Coronary artery (tissue), 2 donors: ENCODE results near the gene CTNNBL1.

Experiments used
- DNase-seq: peaks from one replicate; pipeline ENCODE4 v3.0.0-alpha.2; 2017; ENCODE audit warnings: low spot score
- H3K27ac ChIP-seq, 2 donors: fragments of 200-600 bp; sonication (generic); one replicate each; pipeline ENCODE4 v1.5.1; 2016 to 2019
- H3K4me3 ChIP-seq: fragments of 200-600 bp; sonication (generic); 2 replicates; pipeline ENCODE4 v1.5.1; 2016; ENCODE audit warnings: mild to moderate bottlenecking, moderate library complexity
- TF ChIP-seq, protein P1 (sequence below): fragments of 200-600 bp; sonication (generic); IDR thresholded peaks from one replicate; pipeline ENCODE4 v1.5.1; 2019; ENCODE audit warnings: antibody characterized with exemption

Gene CTNNBL1

GRCh38 chr20:37749620-37750403 is 56.0 kb downstream of the CTNNBL1 start:
- no peak for DNase-seq
- H3K27ac ChIP-seq: no peak overlapping the region
- TF ChIP-seq, protein P1, sequence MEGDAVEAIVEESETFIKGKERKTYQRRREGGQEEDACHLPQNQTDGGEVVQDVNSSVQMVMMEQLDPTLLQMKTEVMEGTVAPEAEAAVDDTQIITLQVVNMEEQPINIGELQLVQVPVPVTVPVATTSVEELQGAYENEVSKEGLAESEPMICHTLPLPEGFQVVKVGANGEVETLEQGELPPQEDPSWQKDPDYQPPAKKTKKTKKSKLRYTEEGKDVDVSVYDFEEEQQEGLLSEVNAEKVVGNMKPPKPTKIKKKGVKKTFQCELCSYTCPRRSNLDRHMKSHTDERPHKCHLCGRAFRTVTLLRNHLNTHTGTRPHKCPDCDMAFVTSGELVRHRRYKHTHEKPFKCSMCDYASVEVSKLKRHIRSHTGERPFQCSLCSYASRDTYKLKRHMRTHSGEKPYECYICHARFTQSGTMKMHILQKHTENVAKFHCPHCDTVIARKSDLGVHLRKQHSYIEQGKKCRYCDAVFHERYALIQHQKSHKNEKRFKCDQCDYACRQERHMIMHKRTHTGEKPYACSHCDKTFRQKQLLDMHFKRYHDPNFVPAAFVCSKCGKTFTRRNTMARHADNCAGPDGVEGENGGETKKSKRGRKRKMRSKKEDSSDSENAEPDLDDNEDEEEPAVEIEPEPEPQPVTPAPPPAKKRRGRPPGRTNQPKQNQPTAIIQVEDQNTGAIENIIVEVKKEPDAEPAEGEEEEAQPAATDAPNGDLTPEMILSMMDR: no peak
- no peak overlapping the region for H3K4me3 ChIP-seq

DNA sequence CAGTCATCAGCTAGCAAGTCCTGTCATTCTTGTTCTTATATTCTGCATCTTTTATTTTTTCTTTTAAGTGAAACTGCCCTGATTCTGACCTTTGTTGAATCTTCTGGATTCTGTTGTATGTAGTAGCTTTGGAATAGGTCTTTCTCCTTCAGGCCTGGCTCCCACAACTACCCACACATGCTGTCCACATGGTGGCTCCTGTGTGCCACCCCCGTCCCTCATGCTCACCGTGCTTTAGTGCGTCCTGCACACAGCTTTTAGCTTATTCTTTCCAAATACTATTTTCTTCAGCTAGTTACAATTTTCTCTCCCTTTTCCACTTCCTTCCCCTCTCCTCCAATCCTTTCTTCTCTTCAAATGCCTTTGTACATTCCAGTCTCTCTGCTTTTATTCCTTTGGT is 61.8 kb downstream of the CTNNBL1 start:
- TF ChIP-seq, protein P1: no peak
- Histone ChIP-seq H3K27ac (no peak overlapping the region), H3K4me3 (no peak overlapping the region)
- DNase-seq: no peak

DNA sequence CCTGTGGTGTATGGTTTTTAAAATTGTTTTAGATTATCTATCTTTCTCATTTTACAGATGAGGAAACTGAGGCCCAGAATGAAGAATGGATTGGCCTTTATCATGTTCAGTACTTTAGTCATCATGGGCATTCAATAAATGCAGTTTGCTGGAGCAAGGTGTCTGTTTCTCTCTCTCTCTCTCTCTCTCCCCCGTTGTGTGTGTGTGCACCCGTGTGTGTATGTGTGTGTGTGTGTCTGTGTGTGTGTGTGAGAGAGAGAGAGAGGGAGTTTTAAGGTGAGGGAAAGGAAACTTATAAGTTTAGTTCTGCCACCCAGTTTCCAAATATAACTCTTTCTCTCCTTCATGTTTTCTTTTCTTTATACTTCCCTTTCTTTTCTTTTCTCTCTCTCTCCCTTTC is 62.4 kb downstream of the CTNNBL1 start:
- Histone ChIP-seq H3K27ac (no peak overlapping the region), H3K4me3 (no peak overlapping the region)
- TF ChIP-seq, protein P1: no peak
- no peak for DNase-seq

DNA sequence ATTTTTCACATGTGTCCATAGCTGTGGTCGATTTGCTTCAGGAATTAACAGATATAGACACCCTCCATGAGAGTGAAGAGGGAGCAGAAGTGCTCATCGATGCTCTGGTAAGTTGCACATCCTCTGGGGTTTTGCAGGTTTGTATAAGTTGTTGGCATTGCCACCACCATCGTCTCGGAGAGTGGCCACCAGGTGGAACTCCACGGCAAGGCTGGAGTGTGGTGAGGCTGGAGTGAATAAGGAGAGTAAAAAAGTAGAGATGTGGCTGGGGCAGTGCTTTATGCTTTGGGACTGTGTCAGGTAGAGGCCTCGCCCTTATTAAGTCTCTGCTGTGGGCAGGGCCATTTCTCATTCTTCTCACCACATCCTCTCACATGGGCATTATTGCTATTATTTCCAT is 63.7 kb downstream of the CTNNBL1 start:
- TF ChIP-seq, protein P1: no peak
- DNase-seq: no peak
- Histone ChIP-seq H3K27ac (no peak overlapping the region), H3K4me3 (no peak overlapping the region)

- Histone ChIP-seq H3K4me3 (no peak overlapping the region), H3K27ac (no peak overlapping the region)
- DNase-seq: no peak
- TF ChIP-seq, protein P1: no peak
These were observed 64.5 kb downstream of the CTNNBL1 start for GRCh38 chr20:37758332-37758731.

DNA sequence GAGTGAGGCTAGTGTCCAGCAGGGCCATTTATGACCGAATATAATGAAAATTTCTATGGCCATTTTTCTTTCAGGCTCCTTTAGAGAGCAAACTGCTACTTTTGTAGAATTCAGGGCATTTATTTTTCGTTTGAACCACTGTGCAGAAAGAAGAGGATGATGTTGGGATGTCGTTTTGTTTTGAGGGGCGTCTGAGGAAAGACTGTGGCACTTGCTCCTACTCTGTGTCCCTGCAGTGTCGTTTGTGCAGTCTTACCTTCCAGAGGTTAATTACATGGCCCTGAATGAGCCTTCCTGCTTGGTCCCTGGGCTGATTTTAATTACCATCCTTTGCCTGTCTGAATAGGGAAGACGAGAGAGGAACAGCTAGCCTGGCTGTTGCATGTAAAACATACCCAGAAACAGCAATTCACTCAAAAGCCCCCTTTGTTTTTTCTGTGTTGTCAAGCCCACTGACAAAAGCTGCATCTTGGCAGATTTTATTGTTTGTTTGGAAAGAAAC is 65.3 kb downstream of the CTNNBL1 start:
- TF ChIP-seq, protein P1: no peak
- Histone ChIP-seq H3K4me3 (no peak overlapping the region), H3K27ac (no peak overlapping the region)
- DNase-seq: no peak

- H3K4me3 ChIP-seq: no peak overlapping the region
- no peak for DNase-seq
- H3K27ac ChIP-seq: no peak overlapping the region
- TF ChIP-seq, protein P1: no peak
These were observed 66.0 kb downstream of the CTNNBL1 start for GRCh38 chr20:37759761-37760209.
